Middle frontal gyrus (tissue), 1 donor: ENCODE measurements around the gene ETFBKMT.

ENCODE experiments used
- DNase-seq: peaks from one replicate; pipeline ENCODE4 v3.0.0-alpha.2; 2015; ENCODE audit warnings: low spot score; ENCODE audit errors: extremely low spot score

The ETFBKMT gene, protein sequence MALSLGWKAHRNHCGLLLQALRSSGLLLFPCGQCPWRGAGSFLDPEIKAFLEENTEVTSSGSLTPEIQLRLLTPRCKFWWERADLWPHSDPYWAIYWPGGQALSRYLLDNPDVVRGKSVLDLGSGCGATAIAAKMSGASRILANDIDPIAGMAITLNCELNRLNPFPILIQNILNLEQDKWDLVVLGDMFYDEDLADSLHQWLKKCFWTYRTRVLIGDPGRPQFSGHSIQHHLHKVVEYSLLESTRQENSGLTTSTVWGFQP

DNA sequence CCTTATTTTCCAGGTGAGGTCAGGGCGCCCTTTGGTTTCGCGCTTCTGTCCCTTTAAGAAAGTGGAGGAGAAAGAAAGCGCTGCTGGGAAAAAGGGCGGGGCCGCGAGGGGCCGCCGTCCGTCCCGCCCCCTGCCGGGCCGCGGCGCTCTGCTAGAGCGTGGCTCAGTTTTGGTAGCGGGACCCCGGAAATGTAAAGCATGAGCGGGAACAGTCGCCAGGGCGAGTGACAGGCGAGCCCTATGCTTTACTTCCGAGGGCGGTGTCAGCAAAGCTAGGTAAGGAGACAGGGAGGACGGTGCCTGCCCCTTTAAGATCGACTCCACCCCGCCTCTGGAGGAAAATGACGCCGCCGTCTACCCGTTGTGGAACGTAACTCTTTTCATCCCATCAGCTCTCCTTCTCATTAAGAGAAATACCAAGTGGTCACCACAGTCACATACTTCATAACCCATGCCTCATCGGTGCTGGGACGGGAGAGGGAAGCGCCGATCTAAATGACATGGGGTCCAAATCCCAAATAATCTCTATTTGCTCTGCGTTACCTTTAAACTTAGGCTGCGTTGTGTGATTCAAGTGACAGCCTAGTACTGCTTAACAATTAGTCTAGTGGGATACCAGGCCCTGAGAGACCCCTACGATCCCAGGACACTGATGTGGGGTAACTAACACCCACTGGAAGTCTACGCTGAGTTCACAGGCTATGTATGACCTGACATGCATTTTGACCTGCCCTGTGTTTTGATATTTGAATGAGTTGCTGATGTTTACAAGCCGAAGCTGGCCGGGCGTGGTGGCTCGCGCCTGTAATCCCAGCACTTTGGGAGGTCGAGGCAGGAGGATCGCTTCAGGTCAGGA is at the start of gene ETFBKMT:
TSS of gene ETFBKMT (plus strand) at position 602 of the 856 bp plus-strand sequence. CDS start 2,266 bp downstream, outside the sequence.
- peak; percentile 83 for DNase-seq

DNA sequence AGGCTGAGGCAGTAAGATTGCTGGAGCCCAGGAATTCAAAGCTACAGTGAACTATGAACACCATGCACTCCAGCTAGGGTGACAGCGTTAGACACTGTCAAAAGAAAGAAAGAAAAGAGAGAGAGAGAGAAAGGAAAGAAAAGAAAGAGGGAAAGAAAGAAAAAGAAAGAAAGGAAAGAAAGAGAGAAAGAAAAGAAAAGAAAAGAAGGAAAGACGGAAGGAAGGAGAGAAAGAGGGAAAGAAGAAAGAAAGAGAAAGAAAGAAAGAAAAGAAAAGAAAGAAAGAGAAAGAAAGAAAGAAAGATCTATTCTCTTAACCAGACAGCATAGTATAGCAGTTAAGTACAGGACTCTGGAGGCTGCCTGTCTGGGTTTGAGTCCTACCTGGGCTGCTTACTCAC is 46.7 kb upstream of the ETFBKMT start:
- DNase-seq = no peak

DNA sequence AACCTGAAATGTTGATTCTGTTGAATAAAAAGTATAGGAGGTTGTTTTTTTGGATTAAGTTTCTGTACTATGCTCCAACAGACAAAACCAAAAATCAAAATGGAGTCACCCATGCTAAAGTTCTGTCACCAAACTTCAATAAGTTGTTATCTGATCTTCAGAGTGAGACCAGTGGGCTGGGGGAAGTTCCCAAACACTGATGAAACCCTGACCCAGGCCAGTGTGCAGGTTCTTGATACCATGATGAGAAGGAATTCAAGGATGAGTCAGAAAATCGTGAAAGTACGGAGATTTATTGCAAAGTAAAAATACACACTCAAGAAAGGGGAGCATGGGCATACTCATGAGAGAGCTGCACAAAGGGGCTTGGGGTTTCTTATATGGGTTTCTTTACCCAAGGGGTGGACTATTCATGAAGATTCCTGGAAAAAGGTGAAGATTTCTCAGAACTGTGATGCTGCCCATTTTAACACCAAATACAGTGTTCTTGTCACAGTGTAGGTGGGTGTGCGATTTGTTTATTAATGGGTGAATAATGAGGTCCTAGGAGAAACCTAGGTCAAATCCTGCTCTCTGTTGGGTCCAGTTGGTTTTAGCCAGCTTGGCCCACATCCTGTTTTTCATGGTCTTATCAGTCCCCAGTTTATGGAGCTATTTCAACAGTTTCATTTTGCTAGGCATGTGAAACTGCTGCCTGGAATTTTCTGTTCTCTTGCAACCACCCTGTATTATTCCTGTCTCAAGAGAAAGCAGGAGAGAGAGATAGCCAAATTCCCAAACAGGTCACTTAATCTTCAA is 41.1 kb upstream of the ETFBKMT start:
- no peak for DNase-seq

DNA sequence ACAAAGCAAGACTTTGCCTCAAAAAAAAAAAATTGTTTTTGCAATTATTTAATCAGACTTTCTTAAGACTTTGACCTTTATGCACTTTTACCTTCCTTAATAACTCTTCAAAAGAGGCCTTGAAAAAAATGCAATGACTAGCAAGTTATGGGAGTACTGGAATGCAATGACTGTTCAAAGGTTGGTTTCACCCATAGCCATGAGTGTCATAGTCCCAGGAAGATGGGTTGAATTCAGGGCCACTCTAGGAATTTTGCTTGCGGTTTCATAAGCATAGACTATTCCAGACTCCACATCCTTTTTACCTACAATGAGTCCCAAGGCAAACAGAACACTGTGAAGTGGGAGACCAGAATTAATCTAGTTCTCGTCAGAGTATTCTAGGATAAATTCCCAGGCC is 39.2 kb upstream of the ETFBKMT start:
- DNase-seq = no peak

DNA sequence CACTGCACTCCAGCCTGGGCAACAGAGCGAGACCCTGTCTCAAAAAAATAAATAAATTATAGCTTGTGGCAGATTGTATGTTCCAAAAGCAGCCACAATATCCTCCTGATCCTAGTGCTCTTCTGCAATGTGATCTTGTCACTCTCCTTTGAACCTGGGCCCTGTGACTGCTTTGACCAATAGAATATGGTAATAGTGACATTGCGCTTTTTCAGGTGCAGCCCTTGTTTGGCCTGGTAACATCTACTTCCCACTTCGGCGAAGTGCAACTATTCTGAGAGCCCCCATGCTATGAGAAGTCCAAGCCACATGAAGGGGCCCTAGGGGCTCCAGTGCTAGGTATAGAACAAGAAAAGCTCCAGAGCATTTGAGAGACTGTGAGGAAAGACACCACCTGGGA is 37.5 kb upstream of the ETFBKMT start:
- no peak for DNase-seq

DNA sequence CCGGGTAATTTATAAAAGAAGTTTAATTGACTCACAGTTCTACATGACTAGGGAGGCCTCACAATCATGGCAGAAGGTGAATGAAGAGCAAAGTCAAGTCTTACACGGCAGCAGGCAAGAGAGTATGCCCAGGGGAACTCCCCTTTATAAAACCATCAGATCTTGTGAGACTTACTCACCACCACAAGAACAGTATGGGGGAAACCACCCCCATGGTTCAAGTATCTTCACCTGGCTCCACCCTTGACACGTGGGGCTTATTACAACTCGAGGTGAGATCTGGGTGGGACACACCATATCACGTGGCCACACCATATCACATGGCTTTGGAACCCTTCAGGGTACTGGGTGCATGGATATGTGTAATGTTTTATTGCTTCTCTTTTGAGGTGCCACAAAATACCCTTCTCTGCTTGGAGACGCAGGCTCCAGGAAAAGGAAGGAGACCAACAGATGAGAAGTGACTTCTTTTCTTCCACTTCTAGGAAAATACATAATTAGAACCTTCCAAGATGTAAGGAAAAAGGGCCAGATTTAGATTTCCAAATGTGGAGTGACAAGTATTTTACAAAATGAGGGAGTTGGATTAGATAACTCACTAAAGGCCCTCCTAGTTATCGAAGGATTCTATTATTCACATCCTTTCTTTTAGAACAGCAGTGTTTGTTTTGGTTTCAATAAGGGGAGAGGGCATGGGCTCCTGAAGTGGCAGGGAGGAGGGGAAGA is 33.1 kb upstream of the ETFBKMT start:
- no peak for DNase-seq

DNA sequence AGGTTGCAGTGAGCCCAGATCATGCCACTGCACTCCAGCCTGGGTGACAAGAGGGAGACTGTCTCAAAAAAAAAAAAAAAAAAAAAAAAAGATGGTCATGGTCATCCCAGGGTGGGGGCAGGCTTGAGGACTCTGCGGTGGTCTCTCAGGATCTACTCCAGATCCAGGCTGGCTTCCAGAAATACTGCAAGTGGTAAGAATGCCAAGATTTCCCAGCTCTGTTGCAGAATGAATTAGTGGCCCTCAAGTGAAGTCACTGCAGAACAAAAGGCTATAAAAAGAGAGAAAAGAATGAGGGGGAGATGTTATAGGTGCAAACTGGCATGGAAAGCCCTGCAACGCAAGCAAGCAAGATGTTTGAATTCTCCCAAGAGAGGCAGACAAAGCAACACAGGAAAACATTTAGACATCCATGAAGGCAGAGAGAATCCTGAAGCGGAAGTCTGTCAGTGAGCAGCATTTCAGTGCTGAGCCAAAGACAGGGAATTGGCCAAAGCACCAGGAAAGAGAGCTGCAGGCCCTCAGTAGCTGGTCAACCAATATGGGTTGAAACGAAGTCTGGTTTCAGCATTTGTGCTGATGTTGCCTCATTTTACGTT is 31.9 kb upstream of the ETFBKMT start:
- no peak for DNase-seq

DNA sequence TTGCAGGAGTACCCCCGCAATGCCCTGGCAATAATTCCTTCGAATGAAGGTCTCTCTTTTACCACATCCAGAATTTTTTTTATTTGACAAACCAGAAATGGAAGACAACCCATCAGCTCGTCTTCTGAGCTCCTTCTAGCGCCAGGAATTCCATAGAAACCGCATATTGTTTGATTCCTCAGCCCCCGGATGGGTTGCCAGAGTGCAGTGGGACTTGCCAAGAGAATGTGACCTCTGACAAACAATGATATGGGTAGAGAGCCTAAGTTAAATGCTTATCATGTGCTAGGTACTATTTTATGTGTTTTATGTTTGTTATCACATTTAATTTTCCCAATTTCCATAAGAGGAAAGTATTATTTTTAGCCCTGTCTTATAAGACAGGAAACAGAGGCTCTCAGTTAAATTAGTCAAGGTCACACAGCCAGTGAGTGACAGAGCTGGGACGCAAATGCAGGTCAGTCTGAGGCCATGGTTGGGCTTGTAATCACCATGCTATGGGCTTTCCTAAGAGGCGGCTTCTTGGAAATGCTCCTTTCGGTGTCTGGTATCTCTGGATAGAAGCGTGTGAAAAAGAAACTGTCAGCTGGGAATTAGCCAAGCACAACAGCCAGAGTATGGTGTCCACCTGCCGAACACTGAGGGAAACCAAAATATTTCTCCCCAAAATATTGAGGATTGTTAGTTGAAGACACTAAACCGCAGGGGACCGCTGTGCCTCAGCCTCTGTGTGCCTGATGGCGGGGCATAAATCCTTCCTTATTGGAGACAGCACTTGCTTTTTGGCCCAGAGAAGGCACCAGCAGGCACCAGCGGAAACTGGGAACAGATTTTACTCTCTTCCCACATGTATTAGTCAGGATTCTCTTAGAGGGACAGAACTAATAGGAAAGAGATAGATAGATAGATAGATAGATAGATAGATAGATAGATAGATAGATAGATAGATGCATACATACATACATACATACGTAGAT is 29.4 kb upstream of the ETFBKMT start:
- DNase-seq = no peak

DNA sequence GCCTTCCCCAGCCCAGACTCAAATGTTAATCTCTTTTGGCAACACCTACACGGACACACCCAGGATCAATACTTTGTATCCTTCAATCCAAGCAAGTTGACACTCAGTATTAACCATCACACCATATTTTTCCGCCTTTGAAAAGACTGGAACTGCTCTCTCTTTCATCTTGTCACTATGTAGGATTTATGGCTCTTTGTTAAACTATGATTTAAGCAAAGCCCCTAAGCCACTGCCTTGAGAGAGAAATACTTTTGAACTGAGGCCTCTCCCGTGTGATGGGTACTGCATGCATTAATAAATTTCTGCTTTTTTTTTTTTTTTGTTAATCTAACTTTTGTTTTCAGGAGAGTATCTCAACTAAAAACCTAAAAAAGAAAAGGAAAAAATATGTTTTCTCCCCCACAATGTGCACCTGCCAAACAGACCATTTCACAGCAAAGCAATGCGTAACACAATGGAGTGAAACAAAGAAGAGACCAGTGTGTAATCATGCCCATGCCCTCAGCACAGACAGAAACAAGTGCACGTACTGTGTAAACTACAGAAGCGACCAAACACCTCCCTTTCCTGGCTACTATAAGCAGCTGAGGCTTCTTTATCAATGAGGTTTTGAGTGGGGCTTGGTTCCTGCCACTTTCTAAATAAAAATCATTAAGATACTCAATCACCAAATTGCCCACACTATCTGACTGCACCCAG is 28.3 kb upstream of the ETFBKMT start:
- DNase-seq = no peak

DNA sequence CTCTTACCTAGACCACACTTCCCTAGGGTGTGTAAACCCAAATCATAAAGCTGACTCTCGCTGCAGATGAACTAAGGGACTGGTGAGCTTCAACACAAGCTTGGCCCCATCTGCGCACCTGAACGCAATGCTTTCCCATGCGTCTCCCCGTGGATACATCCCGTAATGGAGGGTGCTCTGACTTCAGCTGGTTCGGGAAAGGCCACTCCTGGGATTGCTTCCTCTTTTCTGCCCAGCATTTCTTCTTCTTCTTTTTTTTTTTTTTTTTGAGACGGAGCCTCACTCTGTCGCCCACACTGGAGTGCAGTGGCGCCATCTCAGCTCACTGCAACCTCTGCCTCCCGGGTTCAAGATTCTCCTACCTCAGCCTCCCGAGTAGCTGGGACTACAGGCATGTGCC is 27.7 kb upstream of the ETFBKMT start:
- no peak for DNase-seq

DNA sequence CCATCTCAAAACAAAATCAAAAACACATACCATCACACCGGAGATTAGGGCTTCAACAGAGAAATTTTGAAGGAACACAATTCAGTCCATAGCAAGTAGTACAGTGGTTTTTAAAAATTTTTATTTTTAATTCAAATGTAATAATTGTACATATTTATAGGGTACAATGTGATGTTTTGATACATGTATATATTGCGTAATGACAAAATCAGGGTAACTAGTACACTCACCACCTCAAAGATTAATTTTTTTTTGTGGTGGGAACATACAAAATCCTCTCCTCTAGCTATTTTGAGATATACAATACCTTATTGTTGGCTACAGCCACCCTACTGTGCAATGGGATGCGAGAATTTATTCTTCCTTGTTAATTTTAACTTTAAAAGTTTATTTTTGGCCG is 26.0 kb upstream of the ETFBKMT start:
- DNase-seq = no peak

DNA sequence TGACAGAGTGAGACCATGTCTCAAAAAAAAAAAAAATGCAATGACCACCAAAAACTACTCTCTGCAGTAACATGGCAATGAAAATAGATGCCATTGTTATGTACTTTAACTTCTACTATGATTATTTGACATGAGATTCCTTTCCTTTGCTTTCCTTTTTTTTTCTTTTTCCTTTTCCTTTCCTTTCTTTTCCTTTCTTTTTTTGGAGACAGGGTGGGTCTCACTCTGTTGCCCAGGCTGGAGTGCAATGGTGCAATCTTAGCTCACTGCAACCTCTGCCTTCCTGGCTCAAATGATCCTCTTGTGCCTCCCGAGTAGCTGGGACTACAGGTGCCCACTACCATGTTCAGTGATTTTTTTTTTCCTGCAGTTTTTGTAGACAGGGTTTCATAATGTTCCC is 24.9 kb upstream of the ETFBKMT start:
- DNase-seq = no peak

DNA sequence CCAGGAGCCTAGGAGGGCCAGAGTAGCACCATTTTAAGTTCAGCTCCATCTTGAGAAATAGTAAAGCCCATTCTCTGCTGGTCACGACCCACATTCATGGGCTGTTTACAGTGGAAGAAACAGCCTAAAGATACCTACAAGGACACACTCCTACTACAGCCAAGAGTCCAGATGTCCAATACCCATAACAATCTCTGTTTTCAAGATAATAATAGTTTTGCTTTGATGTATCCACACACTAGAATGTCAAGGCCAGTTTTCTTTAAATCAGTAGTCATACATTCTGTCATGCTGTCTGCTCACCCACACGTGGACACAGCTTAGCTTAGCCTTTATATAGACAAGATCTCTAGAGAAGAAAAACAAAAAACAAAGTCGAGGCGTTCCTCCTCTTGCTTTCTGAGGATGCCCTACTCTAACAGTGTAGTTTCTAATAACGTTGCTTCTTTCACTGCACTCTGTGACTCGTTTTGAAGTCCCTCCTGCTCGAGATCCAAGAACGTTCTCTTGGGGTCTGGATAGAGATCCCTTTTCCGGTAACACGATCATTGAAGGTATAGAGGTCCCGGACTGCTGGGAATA is 17.9 kb upstream of the ETFBKMT start:
- DNase-seq = no peak

DNA sequence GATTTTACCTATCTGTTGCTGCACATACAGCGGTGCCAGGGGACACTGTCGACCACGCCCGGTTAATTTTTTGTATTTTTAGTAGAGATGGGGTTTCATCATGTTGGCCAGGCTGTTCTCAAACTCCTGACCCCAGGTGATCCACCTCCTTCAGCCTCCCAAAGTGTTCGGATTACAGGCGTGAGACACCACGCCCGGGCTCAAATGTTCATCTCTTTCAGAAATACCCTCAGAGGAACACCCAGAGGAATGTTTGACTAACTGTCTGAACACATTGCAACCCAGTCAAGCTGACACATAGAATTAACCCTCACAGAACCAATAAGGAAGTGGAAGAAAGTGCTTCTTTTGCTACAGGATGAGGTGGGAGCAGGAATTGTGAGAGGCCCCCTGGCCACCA is 15.0 kb upstream of the ETFBKMT start:
- no peak for DNase-seq

DNA sequence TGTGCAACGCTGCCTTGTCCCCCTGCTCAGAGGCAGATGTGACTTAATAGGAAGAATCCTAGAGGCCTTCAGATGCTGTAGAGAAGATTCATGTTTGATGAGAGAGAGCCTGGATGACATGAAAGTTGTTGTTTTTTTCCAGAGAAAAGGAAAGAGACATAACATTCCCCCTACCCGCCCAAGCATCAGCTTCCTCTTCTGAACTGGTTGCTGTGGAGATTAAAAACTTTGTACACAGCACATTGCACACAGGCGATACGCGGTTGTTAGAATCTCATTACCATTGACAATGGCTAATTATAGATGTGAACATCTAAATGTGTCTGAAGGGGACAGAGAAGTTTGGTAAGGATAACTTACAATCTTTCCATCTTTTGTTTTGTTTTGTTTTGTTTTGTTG is 13.6 kb upstream of the ETFBKMT start:
- no peak for DNase-seq

DNA sequence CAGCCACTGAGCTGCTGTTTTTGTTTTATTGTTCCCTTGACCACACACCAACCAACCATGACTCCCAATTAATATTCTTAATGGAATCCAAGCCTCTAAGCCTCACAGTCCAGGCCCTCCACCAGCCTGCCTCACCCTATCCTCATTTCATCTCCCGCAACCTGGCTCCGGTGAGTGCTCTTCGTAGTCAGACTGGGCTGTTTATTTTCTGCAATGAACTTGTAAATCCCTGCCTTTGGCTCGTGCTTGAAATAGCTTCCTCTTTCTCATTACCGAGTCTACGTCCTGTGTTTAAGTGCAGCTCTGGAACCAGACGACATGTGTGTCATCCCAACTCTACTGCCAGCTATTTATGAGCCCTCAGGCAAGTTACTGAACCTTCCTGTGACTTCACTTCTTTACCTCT is 12.4 kb upstream of the ETFBKMT start:
- DNase-seq = no peak

DNA sequence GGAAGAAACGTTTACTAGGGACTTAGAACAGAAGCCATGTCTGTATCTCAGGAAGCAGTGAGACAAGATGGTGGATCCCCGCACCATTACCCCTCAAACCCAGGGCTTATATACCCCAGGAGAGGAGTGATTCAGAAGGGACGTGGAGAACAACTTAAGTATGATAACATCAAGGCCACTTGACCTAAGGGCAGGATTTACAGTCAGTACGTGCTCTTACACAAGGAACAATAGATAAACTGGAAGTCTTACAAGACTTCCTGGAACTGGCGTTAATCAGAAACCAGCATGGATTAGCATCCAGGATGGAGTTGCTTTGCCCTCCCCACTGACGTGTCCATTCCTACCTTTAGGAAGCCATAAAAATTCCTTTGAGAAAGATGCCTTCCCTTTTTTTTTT is 8.6 kb upstream of the ETFBKMT start:
- no peak for DNase-seq

DNA sequence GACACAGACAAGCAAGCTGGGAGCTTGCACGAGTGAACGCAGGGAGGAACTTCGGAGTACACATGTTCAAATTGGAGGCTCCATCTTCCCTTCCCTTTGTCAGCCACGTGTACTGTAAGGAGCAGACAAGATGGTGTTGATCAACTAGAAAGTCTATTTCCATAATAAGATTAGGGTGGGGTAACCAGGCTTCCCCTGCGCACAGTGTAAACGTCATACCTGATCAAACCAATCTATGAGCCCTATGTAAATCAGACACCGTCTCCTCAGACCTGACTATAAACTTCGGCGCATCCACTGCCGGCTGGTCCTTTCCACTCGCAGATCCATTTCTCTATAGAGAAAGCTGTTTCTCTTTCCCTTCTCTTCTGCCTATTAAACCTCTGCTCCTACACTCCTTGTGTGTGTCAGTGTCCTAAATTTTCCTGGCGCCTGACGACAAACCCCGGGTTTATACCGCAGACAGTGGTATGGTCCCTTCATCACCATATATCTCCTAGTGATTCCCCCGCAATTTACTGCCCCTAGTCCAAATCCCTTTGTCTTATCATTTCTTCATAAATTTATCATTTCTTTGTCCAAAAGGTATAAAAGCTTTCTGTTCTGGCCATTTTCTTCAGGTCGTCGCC is 7.5 kb upstream of the ETFBKMT start:
- no peak for DNase-seq
